ENCODE results near the gene IGSF9. TPM values are rescaled to one million over a fixed set of nuclear protein-coding genes. Genes with fewer than 3 reads are reported as not detected.
"Not testable (repeated sequence)": the region's sequence is repeated elsewhere in the genome, so short reads cannot be mapped to it uniquely, and the experiment has no call there.

The IGSF9 gene
- total RNA-seq, 1 donor from 2014 or later, result 0.25 TPM

DNA sequence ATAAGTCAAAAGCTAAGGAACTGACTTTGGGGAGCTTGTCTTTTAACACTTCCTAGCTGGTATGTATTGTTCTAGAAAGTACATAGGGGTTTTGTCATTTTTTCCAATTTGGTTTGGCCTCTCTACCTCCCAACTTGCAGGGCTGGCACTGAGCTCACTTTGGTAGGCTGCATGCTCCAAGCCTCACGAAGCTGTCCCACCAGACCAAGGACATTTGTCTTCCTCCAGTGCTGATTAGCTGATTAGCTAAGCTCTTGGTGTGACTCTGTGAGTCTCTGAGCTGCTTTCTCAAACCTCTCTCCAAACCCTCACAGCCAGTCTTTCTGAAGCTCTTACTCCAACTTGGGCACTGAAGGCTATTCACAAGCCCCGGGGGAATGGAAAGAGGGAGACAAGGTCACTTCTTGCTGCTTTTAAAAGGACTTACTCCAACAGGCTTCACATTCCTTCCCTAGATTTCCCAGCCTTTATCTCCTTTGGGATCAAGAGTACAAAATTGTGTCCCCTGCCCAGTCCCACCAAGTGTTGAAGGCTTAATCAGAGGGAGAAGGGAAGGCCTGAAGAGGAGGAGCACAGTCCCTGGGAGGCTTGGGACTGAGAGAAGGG, 44.6 kb downstream of the IGSF9 start:
- Histone ChIP-seq H3K4me3 (no peak overlapping the region), H3K4me1 (peaks cover 30% of the 10 kb centered on the region), H3K27me3 (ENCODE audit: low read depth) (no peaks in the 10 kb centered on the region), H3K36me3 (no peaks in the 10 kb centered on the region), H3K9me3 (replicated peaks) (peaks cover 13% of the 10 kb centered on the region), H3K27ac (replicated peaks) (peak overlapping the region; percentile 9)
- TF ChIP-seq, protein P1, sequence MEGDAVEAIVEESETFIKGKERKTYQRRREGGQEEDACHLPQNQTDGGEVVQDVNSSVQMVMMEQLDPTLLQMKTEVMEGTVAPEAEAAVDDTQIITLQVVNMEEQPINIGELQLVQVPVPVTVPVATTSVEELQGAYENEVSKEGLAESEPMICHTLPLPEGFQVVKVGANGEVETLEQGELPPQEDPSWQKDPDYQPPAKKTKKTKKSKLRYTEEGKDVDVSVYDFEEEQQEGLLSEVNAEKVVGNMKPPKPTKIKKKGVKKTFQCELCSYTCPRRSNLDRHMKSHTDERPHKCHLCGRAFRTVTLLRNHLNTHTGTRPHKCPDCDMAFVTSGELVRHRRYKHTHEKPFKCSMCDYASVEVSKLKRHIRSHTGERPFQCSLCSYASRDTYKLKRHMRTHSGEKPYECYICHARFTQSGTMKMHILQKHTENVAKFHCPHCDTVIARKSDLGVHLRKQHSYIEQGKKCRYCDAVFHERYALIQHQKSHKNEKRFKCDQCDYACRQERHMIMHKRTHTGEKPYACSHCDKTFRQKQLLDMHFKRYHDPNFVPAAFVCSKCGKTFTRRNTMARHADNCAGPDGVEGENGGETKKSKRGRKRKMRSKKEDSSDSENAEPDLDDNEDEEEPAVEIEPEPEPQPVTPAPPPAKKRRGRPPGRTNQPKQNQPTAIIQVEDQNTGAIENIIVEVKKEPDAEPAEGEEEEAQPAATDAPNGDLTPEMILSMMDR (IDR thresholded peaks at IDR 0.05; ENCODE audit: borderline replicate concordance), result no peak
- no peak for DNase-seq
- intact Hi-C loops (cut with micrococcal nuclease), result no loop called here

DNA sequence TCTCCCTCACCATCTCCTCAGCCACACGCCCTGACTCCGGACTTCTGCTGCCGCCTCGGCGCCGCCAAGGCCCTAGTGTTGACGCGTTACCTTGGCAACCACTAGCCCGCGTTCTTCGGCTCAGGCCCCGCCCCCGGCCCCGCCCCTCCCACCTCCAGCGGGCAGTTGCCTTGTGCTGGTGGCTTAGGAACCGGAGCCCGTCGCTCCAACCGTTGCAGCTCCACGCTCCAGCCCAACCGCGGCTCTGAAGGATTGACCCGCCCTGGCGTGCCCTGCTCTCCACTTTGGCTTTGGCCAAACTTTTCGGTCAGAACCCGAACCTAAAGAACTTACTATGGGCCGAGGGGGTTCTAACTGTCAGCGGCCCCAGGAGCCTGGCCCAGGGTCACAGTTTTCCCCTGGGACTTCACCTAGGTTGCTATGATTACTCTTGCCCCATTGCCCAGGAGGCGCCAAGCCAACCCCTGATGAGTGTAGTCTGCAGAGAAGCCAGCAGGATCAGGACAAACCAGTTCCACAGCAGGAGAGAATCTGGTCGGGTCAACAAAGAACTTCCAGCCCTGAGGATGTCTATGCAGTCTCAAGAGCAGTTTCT, 45.2 kb downstream of the IGSF9 start, which contains the start of gene CFAP45:
Gene CFAP45, minus strand, starts transcription at position 80 of the 595 bp plus-strand sequence. Its CDS starts 67 bp downstream, at position 13.
- TF ChIP-seq, protein P1 (IDR thresholded peaks at IDR 0.05; ENCODE audit: borderline replicate concordance), result no peak
- Histone ChIP-seq H3K4me3 (peak within 1 kb of the TSS; percentile 33), H3K27me3 (ENCODE audit: low read depth) (no peaks in the 10 kb centered on the region), H3K9me3 (replicated peaks) (peaks cover 13% of the 10 kb centered on the region), H3K4me1 (peaks cover 37% of the 10 kb centered on the region), H3K36me3 (no peaks in the 10 kb centered on the region), H3K27ac (replicated peaks) (peak within 1 kb of the TSS; percentile 9)
- DNase-seq, result peak; percentile 82
- intact Hi-C loops (cut with micrococcal nuclease), result no loop called here

DNA sequence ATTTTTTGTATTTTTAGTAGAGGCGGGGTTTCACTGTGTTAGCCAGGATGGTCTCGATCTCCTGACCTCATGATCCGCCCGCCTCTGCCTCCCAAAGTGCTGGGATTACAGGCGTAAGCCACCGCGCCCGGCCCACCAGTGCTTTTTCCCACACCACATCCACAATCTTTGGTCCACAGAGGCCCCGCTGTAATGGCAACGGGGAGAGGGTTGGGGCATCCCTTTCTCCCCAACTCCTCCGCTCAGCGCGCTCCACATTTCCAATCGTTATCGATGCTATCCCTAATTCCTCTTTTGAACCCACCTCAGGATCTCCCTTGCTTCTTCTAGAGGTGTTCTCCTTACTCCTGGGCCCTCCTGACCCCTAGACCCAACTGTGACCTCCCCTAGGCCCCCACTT, 45.8 kb downstream of the IGSF9 start:
- DNase-seq; H3K27me3 ChIP-seq (ENCODE audit: low read depth); intact Hi-C loops (cut with micrococcal nuclease); H3K36me3 ChIP-seq: not testable (repeated sequence)
- peaks cover 13% of the 10 kb centered on the region for H3K9me3 ChIP-seq (replicated peaks)
- H3K4me3 ChIP-seq, result peak overlapping the region; percentile 33
- peaks cover 37% of the 10 kb centered on the region for H3K4me1 ChIP-seq
- peak overlapping the region; percentile 9 for H3K27ac ChIP-seq (replicated peaks)

DNA sequence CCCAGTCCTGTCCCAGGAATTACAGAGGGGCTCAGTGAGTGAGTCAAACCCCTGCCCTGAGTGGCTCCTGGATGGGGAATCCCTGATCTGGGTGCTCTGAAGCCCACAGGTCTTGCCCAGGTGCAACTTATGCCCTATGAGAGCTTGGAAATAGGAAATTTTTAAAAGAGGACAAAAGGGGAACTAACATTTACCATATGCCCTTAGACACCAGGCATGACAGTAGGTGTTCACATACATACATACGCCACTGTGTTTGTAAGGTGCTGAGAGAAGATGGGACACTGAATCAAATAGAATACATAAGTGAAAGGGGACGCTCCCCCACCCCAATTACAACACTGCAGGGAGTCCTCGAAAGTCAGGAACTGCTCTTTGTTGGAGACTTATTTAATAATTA, 46.9 kb downstream of the IGSF9 start:
- H3K4me3 ChIP-seq, result no peak overlapping the region
- DNase-seq, result no peak
- intact Hi-C loops (cut with micrococcal nuclease), result no loop called here
- peaks cover 37% of the 10 kb centered on the region for H3K4me1 ChIP-seq
- H3K27ac ChIP-seq (replicated peaks), result no peak overlapping the region
- H3K9me3 ChIP-seq (replicated peaks), result peaks cover 2% of the 10 kb centered on the region
- no peaks in the 10 kb centered on the region for H3K36me3 ChIP-seq
- TF ChIP-seq, protein P1 (IDR thresholded peaks at IDR 0.05; ENCODE audit: borderline replicate concordance), result no peak
- H3K27me3 ChIP-seq (ENCODE audit: low read depth), result no peaks in the 10 kb centered on the region

DNA sequence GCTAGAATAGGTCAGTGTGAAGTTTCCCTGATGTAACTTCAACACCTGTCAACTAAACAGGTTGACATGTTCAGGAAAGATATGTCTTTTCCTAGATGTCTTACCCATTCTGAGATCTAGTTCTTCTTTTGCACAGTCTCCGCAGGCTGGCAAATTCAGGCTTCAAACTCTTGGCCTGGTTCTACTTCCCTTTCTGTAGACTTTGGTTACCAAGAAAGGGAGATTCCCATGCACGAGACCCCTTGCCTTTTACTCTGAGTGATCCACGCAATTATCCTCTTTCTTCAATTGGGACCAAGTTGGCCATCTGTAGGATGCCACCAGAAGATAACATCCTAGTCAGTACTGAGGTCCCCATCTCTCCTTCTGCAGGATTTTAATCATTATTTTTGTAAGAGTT, 47.5 kb downstream of the IGSF9 start:
- H3K9me3 ChIP-seq (replicated peaks), result no peaks in the 10 kb centered on the region
- intact Hi-C loops (cut with micrococcal nuclease), result no loop called here
- H3K36me3 ChIP-seq, result no peaks in the 10 kb centered on the region
- H3K27me3 ChIP-seq (ENCODE audit: low read depth), result no peaks in the 10 kb centered on the region
- TF ChIP-seq, protein P1 (IDR thresholded peaks at IDR 0.05; ENCODE audit: borderline replicate concordance), result no peak
- H3K4me1 ChIP-seq, result peaks cover 37% of the 10 kb centered on the region
- no peak overlapping the region for H3K27ac ChIP-seq (replicated peaks)
- DNase-seq, result no peak
- no peak overlapping the region for H3K4me3 ChIP-seq

DNA sequence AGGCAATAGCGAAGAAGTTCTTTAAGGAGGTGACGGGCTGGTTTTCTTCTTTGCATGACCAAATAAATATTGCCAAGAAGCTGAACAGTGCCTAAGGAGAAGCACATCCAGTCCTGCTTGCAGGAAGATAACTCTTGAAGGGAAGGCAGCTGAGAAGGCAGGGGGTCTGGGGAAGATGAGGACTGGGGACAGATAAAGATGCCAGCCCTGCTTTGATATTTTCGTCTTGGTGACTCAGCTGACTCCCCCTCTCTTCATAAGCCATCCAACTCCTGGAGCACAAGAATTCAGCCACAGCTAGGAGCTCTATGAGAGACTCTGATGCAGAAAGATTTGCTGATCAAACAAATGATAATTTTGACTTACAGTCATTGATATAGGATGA, 48.9 kb downstream of the IGSF9 start:
- Histone ChIP-seq H3K4me3 (no peak overlapping the region), H3K27me3 (ENCODE audit: low read depth) (no peaks in the 10 kb centered on the region), H3K9me3 (replicated peaks) (no peaks in the 10 kb centered on the region), H3K4me1 (peaks cover 39% of the 10 kb centered on the region), H3K27ac (replicated peaks) (peak overlapping the region; percentile 51), H3K36me3 (no peaks in the 10 kb centered on the region)
- intact Hi-C loops (cut with micrococcal nuclease), result no loop called here
- DNase-seq, result no peak
- TF ChIP-seq, protein P1 (IDR thresholded peaks at IDR 0.05; ENCODE audit: borderline replicate concordance), result no peak
